Subcutaneous adipose tissue (tissue), 4 donors: ENCODE data around the gene DTYMK. TPM values are rescaled to one million over a fixed set of nuclear protein-coding genes. Genes with fewer than 3 reads are reported as not detected.

ENCODE experiments used
- CTCF ChIP-seq: fragments of 450-650 bp; IDR thresholded peaks from one replicate; pipeline ENCODE4 v1.5.1; 2016; ENCODE audit warnings: low read depth, mild to moderate bottlenecking, control low read depth, antibody characterized with exemption, moderate library complexity
- total RNA-seq, 4 donors: library from RNA; depleted of rRNA; stranded (reverse); fragments of >200 nt; gene quantifications; one replicate each; pipeline ENCODE4 v1.1.0, GENCODE V29; 2016

DTYMK gene
- total RNA-seq, 4 donors from 2014 or later = 10.4 to 20.5 (median 17.2) TPM

- no peak for TF ChIP-seq CTCF
These were observed 33.9 kb upstream of the DTYMK start for GRCh38 chr2:241720560-241720959.

GRCh38 chr2:241720099-241720498, 33.5 kb upstream of the DTYMK start:
- no peak for TF ChIP-seq CTCF

DNA sequence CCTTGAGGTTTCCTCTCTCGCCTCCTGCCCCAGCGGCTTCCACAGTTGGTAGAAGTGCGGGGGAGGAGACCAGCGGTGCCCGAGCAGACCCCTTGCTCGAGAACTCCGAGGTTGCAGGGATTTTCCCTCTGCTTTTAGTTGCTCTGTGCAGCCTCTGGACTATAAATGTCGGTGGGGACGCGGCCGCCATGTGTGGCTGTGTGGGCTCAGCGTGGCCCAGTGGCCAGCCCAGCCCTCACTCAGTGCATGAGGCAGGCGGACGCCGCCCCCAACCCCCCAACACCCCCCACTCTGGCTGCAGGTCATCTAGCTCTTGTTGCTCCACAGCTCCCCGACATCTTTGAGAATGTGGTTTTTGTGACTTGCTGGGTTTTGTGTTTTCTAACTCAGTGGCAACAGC, 32.5 kb upstream of the DTYMK start:
- no peak for TF ChIP-seq CTCF

- TF ChIP-seq CTCF = no peak
These were observed 22.3 kb upstream of the DTYMK start for GRCh38 chr2:241708879-241709278.

GRCh38 chr2:241706537-241706936, 19.9 kb upstream of the DTYMK start:
- TF ChIP-seq CTCF = no peak

DNA sequence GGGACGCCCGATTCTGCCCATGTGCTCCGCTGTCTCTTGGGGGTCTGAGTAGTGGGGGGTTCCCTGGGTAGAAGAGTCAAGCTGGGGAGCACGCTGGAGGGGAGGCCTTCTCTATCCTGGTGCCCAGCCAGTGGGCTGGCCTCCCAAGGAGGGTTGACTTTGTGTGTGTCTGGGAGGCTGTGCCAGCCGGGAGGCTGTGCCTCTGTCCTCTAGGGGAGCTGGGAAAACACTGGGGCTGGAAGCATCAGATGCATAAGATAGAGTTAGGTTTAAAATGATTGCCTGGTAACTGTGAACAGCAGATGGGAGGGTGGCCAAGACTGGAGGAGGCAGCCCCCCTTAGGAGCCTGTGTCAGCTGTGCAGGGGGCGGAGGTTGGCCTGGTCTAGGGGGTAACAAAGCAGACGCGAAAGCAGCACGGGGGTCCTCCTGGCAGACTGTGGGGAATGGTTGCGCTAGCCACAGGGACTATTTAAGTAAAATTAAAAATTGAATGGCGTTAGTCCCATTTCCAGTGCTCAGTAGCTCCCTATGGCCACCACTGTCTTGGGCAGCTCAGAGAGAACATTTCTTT, 16.5 kb upstream of the DTYMK start:
- no peak for TF ChIP-seq CTCF

- no peak for TF ChIP-seq CTCF
These were observed 15.8 kb upstream of the DTYMK start for GRCh38 chr2:241702155-241703031.
